HG03097 (cell line): ENCODE measurements around the gene ITPR1.
"Not testable (repeated sequence)": the region's sequence is repeated elsewhere in the genome, so short reads cannot be mapped to it uniquely, and the experiment has no call there.

Source experiments
- ATAC-seq: cut with Tn5 transposase; IDR thresholded peaks from one replicate; pipeline ENCODE4 v1.9.1; 2021; ENCODE audit not compliant: unreplicated experiment, low FRiP score

ITPR1 gene

DNA sequence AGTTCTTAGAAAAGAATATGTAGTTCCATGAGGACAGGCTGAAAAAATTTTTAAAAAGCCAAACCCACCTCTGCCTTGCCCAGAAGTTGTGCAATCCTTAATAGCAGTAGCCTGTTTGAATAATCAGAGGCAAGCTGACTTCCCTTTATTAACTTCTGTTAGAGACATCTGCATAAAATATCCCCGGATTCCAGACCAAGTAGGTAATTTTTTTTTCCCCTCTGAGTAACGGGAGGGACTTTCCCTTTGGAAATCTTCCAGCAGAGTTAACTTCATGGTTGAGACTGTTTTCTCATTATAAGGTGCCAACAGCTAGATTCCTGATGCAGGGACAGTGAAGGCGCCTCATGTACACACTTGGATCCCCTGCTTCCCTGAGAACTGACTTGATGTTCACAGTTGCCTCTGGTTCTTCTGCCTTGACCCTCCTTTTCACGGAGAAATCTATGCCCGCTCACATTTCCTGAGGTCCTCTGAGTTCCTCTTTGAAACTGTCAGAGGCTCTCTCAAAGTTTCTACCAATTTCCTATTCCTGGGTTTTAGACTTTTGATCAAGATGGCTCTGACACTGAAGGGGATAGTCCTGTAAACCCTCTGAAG is 258.5 kb downstream of the ITPR1 start:
- ATAC-seq = no peak

DNA sequence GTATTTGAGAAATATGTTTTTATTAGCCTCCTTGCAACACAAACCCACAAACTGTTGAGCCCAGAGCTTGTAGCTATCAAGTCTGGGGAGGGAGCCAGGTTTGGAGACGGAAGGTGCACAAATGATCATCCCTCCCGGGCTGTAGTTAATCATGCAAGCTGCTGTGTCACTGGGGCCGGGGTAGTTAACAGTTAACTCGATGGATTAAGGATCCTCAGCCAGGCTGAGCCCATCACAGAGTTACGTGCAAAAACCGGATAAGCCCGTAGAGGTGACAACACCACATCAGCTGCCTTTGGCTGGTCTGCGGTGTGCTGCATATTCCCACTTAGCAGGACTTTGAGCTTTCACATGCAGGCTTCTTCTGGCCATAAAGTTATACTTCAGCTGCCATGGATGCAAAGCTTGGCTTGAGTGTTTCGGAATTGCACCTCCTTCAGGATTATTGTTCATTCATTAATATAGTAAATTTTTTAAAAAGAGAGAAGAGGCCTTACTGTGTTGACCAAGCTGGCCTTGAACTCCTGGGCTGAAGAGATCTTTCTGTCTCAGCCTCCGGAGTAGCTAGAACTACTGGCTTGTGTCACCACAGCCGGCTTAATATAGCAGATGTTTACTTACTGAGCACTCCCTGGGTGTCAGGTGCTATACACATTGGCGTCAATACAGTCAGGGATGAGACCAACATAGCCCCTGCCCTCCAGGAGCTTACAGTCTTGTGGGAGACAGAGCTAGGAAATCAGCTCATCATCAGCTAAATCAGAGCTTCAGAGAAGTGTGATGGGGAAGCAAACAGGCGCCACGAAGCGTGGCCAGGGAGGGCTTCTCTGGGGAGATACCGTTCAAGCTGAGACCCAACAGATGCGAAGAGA is 259.3 kb downstream of the ITPR1 start:
- peak; percentile 44 for ATAC-seq

DNA sequence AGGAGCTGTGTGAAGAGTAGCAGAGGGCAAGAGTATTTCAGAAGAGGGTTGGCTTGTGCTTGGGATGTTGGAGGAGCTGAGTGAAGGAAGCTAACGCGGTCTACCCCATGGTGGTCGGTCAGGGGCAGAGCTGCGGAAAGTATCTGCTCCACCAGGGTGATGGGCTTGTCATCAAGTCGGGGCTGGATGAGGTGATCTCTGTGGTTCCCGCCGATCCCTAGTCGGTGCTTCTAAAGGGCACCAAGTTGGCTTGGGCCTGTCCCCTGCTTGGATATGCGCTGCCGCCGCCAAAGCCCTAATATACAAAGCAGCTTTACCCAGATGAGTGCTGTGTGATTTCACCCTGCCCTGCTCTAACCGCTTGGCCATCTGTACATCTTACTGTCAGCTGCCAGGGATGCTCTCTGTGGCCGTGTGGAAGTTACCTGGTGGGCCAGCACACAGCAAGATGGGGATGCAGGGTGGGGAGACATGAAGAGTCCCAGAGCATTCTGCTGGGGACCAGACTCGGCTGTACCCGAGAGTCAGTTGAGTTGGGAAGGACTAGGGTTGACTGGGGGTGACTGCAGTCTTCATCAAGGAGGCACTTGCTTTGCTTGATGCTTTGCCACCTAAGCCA is 260.0 kb downstream of the ITPR1 start:
- ATAC-seq = no peak

DNA sequence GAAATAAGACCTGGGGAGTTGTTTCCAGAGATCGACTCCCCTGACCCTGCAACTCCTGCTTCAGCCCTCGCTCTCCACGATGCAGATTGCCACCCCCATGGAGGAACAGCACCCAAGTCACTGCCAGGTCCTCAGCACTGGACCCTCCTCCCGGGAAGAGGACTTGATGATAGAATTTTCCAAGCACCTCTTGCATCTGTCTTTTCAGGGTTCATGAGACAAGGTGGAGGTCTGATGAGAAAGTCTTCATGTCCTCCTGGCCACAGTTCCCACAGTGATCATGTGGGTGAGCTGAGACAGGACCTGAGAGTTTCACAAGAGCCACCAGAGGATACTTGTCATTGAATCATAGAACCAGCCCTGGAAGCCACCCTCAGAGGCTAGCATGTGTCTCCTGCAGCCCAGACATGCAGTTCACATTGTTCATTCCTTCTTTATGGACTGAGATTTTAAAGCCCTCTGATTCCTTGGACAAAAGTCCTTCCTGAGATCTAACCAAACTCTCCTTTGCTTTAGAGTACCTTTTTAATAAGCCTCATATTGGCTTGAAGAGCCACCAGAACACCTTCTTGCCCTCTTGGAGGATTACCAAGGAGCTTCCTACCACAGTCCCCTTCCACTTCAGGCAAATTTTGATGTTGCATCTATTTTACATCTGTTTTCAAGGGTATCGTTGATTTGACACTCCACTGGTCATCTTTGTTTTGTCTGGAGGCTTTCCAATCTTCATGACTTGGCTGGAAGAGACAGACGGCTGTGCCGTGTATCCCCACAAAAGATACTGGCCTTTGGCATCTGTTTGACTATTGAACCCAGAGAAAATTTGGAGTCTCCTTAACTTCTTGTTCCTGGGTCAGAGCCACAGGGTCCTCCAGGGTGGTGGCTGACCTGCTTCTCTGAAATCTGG is 261.3 kb downstream of the ITPR1 start:
- peak; percentile 54 for ATAC-seq

DNA sequence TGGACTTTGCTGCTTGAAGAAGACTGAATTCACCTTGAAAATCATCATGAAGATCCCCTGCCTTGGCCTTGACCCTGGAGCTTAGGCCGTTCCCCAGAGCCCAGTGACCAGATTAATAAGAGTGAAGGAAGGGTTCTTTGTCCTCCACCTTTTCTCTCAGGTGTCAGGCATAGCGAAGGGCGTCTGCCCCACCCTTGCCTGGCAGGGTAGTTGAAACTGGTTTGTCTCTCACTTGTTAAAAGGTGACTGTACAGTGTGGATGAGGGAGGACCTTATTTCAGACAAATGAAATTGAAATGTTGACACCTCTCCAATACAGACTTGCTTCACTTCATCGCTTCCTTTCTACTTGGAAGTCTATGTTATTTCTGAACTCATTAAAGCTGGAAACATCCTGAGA is 262.4 kb downstream of the ITPR1 start:
- ATAC-seq = no peak

DNA sequence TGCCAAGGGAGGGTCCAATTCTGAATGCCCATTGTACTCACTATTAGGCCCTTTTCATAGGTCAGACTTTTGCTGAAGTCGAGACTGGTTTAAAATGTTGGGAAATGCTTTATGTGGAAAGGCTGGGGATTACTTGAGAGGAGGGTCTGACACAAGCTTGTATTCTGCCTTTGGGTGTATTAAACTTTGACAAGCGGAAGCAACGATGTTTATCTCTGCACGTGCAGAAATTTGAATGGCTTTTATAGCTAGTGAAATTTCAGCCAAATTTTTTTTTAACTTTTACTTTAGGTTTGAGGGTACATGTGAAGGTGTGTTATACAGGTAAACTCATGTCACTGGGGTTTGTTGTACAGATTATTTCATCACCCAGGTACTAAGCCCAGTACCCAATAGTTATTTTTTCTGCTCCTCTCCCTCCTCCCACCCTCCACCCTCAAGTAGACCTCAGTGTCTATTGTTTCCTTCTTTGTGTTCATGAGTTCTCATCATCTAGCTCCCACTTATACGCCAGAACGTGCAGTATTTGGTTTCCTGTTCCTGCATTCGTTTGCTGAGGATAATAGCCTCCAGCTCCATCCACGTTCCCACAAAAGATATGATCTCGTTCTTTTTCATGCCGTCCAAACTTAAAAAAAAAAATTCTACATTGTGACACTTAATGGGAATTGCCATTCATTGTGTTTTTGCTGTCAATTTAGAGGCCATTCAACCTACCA is 263.1 kb downstream of the ITPR1 start:
- ATAC-seq = no peak

DNA sequence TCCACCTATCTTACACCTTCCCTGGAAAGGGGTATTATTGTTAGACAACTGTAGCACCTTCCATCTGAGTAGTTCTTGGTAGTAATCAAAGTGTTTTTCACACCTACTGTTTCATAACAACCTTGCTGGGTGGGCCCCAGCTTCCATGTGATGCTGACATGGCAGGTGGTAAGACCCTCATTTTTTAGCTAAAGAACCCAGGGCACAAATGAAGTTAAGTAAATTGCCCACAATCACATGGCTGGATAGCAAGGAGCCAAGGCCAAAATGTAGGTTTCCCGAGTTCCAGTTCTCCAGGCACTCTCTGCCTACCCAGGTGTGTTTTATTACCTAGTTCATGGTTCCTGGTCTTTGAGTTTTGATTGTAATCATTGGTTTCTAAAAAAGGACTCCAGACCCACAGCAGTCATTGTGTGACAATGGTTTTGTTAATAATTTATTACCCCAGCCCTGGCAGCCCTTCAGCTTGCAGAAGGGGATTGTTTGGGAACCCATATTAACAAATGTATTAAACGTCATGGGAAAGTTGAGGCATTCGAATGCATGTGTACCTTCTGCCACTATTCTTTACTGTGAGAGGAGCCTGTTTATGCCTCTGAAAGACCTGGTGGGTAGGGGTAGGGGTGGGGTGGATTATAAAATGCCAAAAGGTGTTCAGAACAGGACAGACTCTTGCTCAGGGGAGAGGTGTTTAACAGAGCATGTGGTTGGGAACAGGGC is 263.9 kb downstream of the ITPR1 start:
- no peak for ATAC-seq

DNA sequence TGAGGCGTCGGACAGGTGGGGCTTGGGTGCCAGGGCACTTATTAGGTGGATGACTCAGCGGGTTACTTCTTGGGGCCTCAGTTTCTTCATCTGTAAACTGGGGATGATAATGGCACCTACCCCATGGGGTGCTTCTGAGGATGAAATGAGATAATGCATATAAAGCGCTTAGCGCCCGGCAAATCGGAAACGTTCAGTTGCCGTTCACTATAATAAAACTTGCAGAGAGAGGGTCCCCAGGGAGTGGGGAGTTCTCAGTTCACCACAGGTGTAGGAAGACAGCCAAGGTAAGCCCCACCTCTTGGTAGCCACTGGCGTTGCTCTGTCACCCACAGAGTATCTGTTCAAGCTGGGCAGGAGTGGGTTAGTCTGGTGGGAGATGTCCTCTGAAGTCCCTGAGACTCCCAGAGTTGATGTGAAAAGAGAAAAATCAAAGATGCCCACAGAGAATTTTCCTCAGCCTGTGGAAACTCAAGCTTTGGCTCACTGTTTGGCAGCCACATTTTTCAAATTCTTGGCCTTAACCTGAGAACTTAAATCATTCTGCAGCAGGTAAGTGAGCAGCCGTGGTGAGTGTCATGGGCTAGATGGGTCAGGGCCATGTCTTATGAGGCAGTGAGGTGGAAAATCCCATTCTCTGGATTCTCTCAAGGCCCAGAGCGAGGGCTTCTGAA is 264.6 kb downstream of the ITPR1 start:
- ATAC-seq = no peak

DNA sequence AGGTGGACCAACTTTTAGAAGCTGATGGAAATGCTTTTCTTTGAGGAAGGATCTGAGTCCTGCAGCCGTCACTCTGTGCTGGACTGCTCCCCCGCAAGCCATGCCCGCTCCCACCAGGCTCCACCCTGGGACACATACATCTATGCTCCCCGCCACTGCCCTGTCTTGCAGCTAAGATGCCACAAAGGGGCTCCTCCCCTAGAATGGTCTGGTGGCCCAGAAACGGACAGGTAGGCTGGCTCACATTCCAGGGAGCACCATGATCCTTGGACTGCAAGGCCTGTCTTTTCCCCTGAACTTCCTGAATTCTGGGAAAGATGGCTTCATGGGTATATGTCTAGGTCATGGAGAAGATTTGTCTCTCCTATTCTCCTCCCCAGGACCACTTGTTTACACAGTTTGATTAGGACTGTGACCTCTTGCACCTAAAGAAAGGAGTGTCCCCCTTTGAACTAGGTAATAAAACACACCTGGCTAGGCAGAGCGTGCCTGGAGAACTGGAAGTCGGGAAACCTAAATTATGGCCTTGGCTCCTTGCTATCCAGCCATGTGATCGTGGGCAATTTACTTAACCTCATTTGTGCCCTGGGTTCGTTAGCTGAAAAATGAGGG is 265.2 kb downstream of the ITPR1 start:
- no peak for ATAC-seq

DNA sequence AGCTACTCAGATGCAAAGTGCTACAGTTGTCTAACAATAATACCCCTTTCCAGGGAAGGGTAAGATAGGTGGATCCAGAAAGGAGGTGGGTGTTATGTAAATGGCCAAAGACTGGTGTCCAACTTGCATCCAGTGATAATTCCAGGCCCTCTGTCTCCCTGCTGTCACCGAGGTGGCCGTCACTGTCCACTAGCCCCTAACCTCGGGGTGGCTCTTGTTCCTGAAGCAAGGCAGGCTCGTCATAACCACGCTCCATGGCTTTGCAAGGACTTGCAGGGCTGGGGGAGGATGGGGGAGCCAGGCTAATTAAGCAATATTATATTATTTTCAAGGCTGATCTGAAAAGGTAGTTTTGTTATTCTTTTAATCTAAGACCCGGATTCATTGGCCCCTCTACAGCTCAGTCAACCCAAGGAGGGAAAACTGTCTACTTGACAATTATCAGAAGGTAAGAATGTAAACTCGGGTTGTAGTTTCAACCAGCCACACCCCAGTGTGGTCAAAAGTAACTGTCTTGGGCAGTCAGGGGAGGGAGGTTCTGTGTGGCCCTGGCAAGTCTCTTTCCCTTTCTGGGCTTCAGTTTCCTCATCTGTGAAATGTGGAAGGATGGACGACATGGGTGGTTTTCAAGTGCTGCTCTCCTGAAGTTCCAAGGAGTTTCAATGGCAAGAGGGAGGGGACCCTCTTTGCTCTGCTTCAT is 266.0 kb downstream of the ITPR1 start:
- no peak for ATAC-seq

DNA sequence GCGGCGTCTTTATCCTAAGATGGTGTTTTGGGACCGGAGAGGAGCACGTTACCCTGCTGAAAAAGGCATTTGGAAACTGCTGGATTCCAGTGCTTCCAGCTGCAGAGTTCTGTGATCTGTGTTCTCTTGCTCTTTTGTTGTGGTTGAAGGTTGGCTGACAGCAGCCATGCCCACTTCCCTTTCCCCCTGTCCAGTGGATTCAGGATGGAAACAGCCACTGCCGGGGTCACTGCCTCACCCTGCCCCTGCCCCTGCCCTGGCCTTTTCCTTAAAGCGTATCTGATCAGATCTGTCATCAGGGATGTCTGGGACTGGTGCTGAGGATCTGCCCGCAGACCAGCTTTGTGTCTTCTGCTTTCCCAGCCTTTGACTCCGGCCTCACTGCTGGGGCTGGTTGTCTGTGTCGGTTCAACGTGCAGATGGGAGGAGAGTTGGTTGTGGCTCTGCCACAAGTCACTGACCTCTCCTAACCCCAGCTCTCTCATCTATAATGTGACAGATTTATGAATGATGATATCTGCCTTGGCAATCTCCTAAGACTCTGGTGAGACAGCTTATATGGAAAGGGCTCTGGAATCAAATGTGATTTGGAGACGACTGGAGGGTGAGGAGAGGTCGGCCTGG is 266.7 kb downstream of the ITPR1 start:
- ATAC-seq = no peak

DNA sequence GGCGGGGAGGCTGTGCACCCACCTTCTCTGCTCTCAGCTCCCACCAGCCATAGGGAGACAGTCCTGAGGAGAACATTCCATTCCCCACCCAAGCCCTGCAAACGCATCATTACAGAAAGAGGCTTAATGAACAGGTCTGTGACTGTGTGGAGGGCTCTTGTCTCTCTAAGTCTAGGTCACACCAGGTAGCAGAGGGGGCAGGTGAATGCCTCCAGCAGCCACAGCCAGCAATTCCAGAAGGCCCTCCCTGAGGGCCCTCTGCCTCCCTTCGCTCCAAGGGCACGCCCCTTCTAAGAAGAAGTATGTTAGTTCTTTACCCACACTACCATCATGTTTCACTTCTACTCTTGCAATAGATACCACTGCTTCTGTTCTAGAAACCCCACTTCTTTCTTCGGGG is 268.6 kb downstream of the ITPR1 start:
- no peak for ATAC-seq

DNA sequence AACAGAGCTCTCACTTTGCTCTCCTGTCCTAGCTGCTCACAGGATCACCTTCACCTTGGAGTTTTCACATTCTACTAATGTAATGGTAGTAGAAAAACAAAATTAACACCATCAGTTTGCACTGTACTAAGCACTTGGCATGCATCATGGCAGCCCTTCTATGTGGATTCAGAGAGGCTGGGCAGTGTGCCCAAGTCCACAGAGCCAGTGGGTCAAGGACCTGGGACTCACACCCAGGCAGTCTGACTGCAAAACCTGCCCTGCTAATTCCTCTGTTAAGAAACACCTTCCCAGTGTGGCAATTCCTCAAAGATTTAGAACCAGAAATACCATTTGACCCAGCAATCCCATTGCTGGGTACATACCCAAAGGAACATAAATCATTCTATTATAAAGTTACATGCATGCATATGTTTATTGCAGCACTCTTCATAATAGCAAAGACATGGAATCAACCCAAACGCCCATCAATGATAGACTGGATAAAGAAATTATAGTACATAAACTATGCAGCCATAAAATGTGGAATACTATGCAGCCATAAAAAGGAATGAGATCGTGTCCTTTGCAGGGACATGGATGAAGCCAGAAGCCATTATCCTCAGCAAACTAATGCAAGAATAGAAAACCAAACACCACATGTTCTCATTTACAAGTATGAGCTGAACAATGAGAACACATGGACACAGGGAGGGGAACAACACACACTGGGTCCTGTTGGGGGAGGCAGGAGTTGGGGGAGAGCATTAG is 269.5 kb downstream of the ITPR1 start:
- not testable (repeated sequence) for ATAC-seq

DNA sequence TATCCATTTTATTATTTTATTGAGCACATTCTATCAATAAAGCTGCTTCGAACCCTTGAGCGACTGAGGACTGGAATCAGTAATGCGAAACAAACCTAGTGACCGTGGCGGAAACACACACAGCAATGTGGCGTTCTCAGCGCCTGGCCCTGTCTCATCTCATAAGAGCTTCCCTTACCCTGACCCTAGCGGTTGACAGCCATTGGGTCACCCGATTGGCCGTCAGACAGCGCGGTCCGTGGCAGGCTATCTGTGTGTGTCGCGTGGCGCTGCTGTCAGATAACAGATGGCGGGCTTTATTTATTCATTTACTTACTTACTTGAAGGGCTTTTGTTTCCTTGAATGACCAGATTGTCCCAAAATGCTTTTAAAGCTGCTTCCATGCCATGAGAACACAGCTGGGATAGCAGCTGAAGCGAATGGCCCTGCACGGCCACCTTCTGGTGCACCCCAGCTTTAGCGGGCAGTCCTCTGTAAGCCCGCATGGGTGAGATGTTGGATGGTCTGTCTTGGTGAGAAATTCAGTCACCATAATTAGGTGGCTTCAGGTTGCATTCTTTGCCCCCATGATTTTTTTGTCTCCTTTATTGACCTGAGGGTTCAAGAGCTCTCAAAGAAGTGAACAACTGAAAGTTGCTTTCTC is 270.6 kb downstream of the ITPR1 start:
- ATAC-seq = no peak

DNA sequence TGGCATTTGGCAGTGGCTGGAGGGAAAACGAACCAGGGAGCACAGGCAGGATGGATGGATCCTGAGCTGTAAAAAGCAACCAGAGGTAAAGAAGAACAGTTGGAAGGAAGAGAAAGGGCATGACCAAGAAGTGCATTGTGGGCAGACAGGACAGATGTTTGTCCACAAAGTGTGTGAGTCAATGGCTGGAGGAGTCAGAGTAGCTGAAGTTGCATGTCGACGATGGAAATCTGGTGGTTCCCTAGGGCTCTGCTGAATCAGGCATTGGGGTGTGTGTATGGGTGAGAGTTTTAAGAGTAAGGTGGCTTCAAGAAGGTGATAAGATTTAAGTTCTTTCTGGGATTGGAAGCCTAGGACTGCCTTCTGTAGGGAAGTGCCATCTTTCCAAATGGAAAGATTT is 272.1 kb downstream of the ITPR1 start:
- ATAC-seq = no peak

DNA sequence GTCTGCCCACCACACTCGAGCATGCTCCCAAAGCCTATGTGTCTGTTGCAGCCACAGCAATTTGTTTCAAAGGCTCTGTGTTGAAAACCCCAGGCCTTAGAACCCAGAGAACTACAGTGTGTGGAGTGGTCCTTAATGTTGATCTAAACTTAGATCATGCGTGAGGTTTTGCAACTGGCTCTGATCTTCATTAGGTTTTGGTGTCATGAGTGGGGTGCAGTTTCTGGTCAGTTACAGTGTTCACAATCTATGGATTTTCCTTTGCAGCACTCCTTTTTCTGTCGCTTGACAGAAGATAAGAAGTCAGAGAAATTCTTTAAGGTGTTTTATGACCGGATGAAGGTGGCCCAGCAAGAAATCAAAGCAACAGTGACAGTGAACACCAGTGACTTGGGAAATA is 273.1 kb downstream of the ITPR1 start:
- no peak for ATAC-seq
